CD14-positive monocyte (primary cell): ENCODE results near the gene COG7. TPM values are rescaled to one million over a fixed set of nuclear protein-coding genes. Genes with fewer than 3 reads are reported as not detected.

Experiments used
- DNase-seq, 3 donors: peaks; one replicate each; pipeline ENCODE4 v3.0.0-alpha.2; 2011 to 2022
- H2AFZ ChIP-seq: 2 replicates; pipeline ENCODE4 v1.6.0; 2012; ENCODE audit warnings: mild to moderate bottlenecking, low read depth, low read length, inconsistent platforms; ENCODE audit not compliant: insufficient read depth, poor library complexity, severe bottlenecking
- H3K27ac ChIP-seq, 2 donors: 1 replicate in 1 of 2; 2 replicates in 1 of 2; pipeline ENCODE4 v1.5.1; 2012 to 2013; ENCODE audit warnings: low read length in 2 of 2, control low read depth in 1 of 2, inconsistent platforms in 1 of 2, low read depth in 1 of 2, mild to moderate bottlenecking in 1 of 2
- H3K27me3 ChIP-seq, 2 donors: one replicate each; pipeline versions ENCODE4 v1.6.0 to v1.6.1; 2011 to 2013; ENCODE audit warnings: low read length in 2 of 2; ENCODE audit not compliant: control insufficient read depth in 2 of 2, insufficient read depth in 2 of 2
- H3K36me3 ChIP-seq, 2 donors: replicated peaks in 1 of 2; 1 replicate in 1 of 2; 2 replicates in 1 of 2; pipeline versions ENCODE4 v1.5.1 to v1.6.1; 2012 to 2013; ENCODE audit warnings: low read length in 2 of 2, control low read depth in 1 of 2, inconsistent platforms in 1 of 2, mild to moderate bottlenecking in 1 of 2; ENCODE audit not compliant: insufficient read depth in 2 of 2, control insufficient read depth in 1 of 2
- H3K4me1 ChIP-seq, 2 donors: 1 replicate in 1 of 2; 2 replicates in 1 of 2; pipeline versions ENCODE4 v1.5.1 to v1.6.1; 2012 to 2013; ENCODE audit warnings: low read length in 2 of 2, control low read depth in 1 of 2, inconsistent platforms in 1 of 2, mild to moderate bottlenecking in 1 of 2, moderate library complexity in 1 of 2; ENCODE audit not compliant: insufficient read depth in 2 of 2, control insufficient read depth in 1 of 2
- H3K4me2 ChIP-seq: replicated peaks from 2 replicates; pipeline ENCODE3; 2012; ENCODE audit warnings: low read length, moderate library complexity, mild to moderate bottlenecking; ENCODE audit not compliant: poor library complexity, severe bottlenecking; ENCODE audit errors: extremely low read depth
- H3K4me3 ChIP-seq, 3 experiments: fragments of 200-600 bp in 1 of 3; sonication (generic) in 1 of 3; replicated peaks in 1 of 3; 1 replicate in 2 of 3; 2 replicates in 1 of 3; pipeline ENCODE4 v1.5.1; 2011 to 2013; ENCODE audit warnings: low read length in 3 of 3, mild to moderate bottlenecking in 3 of 3, control low read depth in 2 of 3, low read depth in 2 of 3, inconsistent platforms in 1 of 3, moderate library complexity in 1 of 3
- H3K79me2 ChIP-seq: 2 replicates; pipeline ENCODE4 v1.6.0; 2012; ENCODE audit warnings: mild to moderate bottlenecking, control low read depth, inconsistent platforms, low read length, moderate library complexity; ENCODE audit not compliant: insufficient read depth
- H3K9ac ChIP-seq: 2 replicates; pipeline ENCODE4 v1.6.0; 2017; ENCODE audit warnings: low read length, mild to moderate bottlenecking; ENCODE audit not compliant: insufficient read depth, poor library complexity, severe bottlenecking
- H3K9me3 ChIP-seq, 2 donors: replicated peaks in 1 of 2; 1 replicate in 1 of 2; 2 replicates in 1 of 2; pipeline versions ENCODE4 v1.5.1 to v1.6.1; 2012 to 2013; ENCODE audit warnings: low read length in 2 of 2, control low read depth in 1 of 2; ENCODE audit not compliant: control insufficient read depth in 1 of 2, insufficient read depth in 1 of 2
- H4K20me1 ChIP-seq: 2 replicates; pipeline ENCODE4 v1.6.0; 2012; ENCODE audit warnings: mild to moderate bottlenecking, low read length, control low read depth, moderate library complexity; ENCODE audit not compliant: insufficient read depth
- H3K27ac Mint-ChIP-seq, 7 donors: one replicate each; pipeline ENCODE4 v1.8.0; 2020; ENCODE audit warnings: mild to moderate bottlenecking in 7 of 7, mixed read lengths in 7 of 7, moderate library complexity in 6 of 7, inconsistent platforms in 2 of 7
- H3K27me3 Mint-ChIP-seq, 3 donors: one replicate each; pipeline ENCODE4 v1.8.0; 2021 to 2022; ENCODE audit warnings: low read depth in 3 of 3, mild to moderate bottlenecking in 3 of 3, mixed read lengths in 3 of 3, moderate library complexity in 3 of 3, inconsistent platforms in 1 of 3
- H3K36me3 Mint-ChIP-seq, 2 donors: one replicate each; pipeline ENCODE4 v1.8.0; 2020; ENCODE audit warnings: mixed read lengths in 2 of 2, inconsistent platforms in 1 of 2, mild to moderate bottlenecking in 1 of 2
- H3K4me1 Mint-ChIP-seq: one replicate; pipeline ENCODE4 v1.8.0; 2020; ENCODE audit warnings: mild to moderate bottlenecking, mixed read lengths
- H3K4me3 Mint-ChIP-seq, 2 donors: one replicate each; pipeline ENCODE4 v1.8.0; 2020; ENCODE audit warnings: mild to moderate bottlenecking in 2 of 2, mixed read lengths in 2 of 2, moderate library complexity in 1 of 2
- H3K9me3 Mint-ChIP-seq, 7 donors: one replicate each; pipeline ENCODE4 v1.8.0; 2020 to 2022; ENCODE audit warnings: mixed read lengths in 7 of 7, mild to moderate bottlenecking in 6 of 7, moderate library complexity in 6 of 7, inconsistent platforms in 2 of 7
- CTCF ChIP-seq: fragments of 200-600 bp; IDR thresholded peaks from one replicate; pipeline ENCODE4 v1.8.0; 2022; ENCODE audit warnings: antibody characterized with exemption, mild to moderate bottlenecking
- WGBS: methylation state at CpG from one replicate; pipeline ENCODE4 v1.1.5; 2013; ENCODE audit warnings: missing lambda C conversion rate; ENCODE audit not compliant: insufficient coverage; 5-methylcytosine and 5-hydroxymethylcytosine counted together
- intact Hi-C, 2 donors: fragments of 100-400 bp; cut with micrococcal nuclease; formaldehyde crosslinking; loops; one replicate each; pipeline versions ENCODE4 v1.15.0 to v1.15.1; 2023
- polyA plus RNA-seq, 3 donors: library from polyadenylated mRNA; depleted of rRNA in 1 of 3; unstranded in 2 of 3; stranded (reverse) in 1 of 3; fragments of 300-500 nt in 2 of 3; fragments of >200 nt in 1 of 3; fragmentation: Illumina TruSeq in 2 of 3; gene quantifications; 1 replicate in 2 of 3; 2 replicates in 1 of 3; pipeline ENCODE4 v1.2.3, GENCODE V29; 2012 to 2021

The COG7 gene
- polyA plus RNA-seq, 3 donors = 6.6 to 28.8 (median 8.0) TPM

GRCh38 chr16:23359092-23359760 is 93.8 kb downstream of the COG7 start:
- no peaks in the 10 kb centered on the region for H3K4me1 ChIP-seq
- no peaks in the 10 kb centered on the region for H4K20me1 ChIP-seq
- H3K9ac ChIP-seq = no peak overlapping the region
- H3K9me3 Mint-ChIP-seq = peaks cover 0 to 2% (median 0%) of the 10 kb centered on the region in 7 donors
- intact Hi-C loops = no loop called here
- H3K27ac ChIP-seq = no peak overlapping the region
- no peaks in the 10 kb centered on the region for H3K9me3 ChIP-seq
- no peak for DNase-seq
- H3K27me3 Mint-ChIP-seq = peaks cover 1 to 3% (median 2%) of the 10 kb centered on the region in 3 donors
- no peaks in the 10 kb centered on the region for H3K79me2 ChIP-seq
- H3K36me3 Mint-ChIP-seq = no peaks in the 10 kb centered on the region
- H2AFZ ChIP-seq = no peak overlapping the region
- no peaks in the 10 kb centered on the region for H3K36me3 ChIP-seq
- H3K4me2 ChIP-seq = no peak overlapping the region
- TF ChIP-seq CTCF = no peak
- peak overlapping the region in 1 of 7 donors; percentile 21 for H3K27ac Mint-ChIP-seq
- WGBS = 68% methylated on average over 6 of the region's 8 CpGs
- no peaks in the 10 kb centered on the region for H3K27me3 ChIP-seq
- no peak overlapping the region for H3K4me3 Mint-ChIP-seq
- H3K4me1 Mint-ChIP-seq = no peaks in the 10 kb centered on the region
- H3K4me3 ChIP-seq = no peak overlapping the region

GRCh38 chr16:23357761-23358290 is 95.2 kb downstream of the COG7 start:
- no peaks in the 10 kb centered on the region for H3K79me2 ChIP-seq
- peaks cover 0 to under 1% of the 10 kb centered on the region in 2 donors for H3K9me3 ChIP-seq
- no peak overlapping the region for H2AFZ ChIP-seq
- no peaks in the 10 kb centered on the region for H3K36me3 ChIP-seq
- TF ChIP-seq CTCF = no peak
- Mint-ChIP-seq H3K36me3 (no peaks in the 10 kb centered on the region), H3K4me1 (no peaks in the 10 kb centered on the region), H3K9me3 (peaks cover 0 to 2% (median 0%) of the 10 kb centered on the region in 7 donors), H3K27me3 (peaks cover 0 to 3% (median 2%) of the 10 kb centered on the region in 3 donors), H3K4me3 (no peak overlapping the region), H3K27ac (no peak overlapping the region)
- no peaks in the 10 kb centered on the region for H4K20me1 ChIP-seq
- 90% methylated on average over 4 of the region's 8 CpGs for WGBS
- no peak overlapping the region for H3K4me3 ChIP-seq
- no peaks in the 10 kb centered on the region for H3K4me1 ChIP-seq
- no peak overlapping the region for H3K4me2 ChIP-seq
- no peak for DNase-seq
- H3K27ac ChIP-seq = no peak overlapping the region
- intact Hi-C loops = no loop called here
- H3K9ac ChIP-seq = no peak overlapping the region
- H3K27me3 ChIP-seq = no peaks in the 10 kb centered on the region
